HG02885 (cell line): ENCODE results near the gene SERP2.

Experiments used
- ATAC-seq: cut with Tn5 transposase; IDR thresholded peaks from one replicate; pipeline ENCODE4 v1.9.1; 2021; ENCODE audit warnings: mild to moderate bottlenecking; ENCODE audit not compliant: unreplicated experiment, poor library complexity

The SERP2 gene

GRCh38 chr13:44431150-44431549 is 57.5 kb downstream of the SERP2 start:
- no peak for ATAC-seq

- ATAC-seq = no peak
Observed at GRCh38 chr13:44432650-44433049, 59.0 kb downstream of the SERP2 start.

- no peak for ATAC-seq
Observed at GRCh38 chr13:44433863-44434765, 60.5 kb downstream of the SERP2 start.

- ATAC-seq = no peak
Observed at GRCh38 chr13:44434766-44435141, 61.1 kb downstream of the SERP2 start.

- ATAC-seq = peak; percentile 80
Observed at GRCh38 chr13:44435142-44435918, 61.7 kb downstream of the SERP2 start.

- ATAC-seq = no peak
Observed at GRCh38 chr13:44435919-44436510, 62.4 kb downstream of the SERP2 start.

GRCh38 chr13:44436589-44437337 is 63.1 kb downstream of the SERP2 start:
- no peak for ATAC-seq

GRCh38 chr13:44437356-44438233 is 64.0 kb downstream of the SERP2 start:
- no peak for ATAC-seq

- no peak for ATAC-seq
Observed at GRCh38 chr13:44438234-44438579, 64.6 kb downstream of the SERP2 start.

- no peak for ATAC-seq
Observed at GRCh38 chr13:44439452-44440024, 65.9 kb downstream of the SERP2 start.

GRCh38 chr13:44440046-44440608 is 66.5 kb downstream of the SERP2 start:
- ATAC-seq = no peak
